Memory B cell (primary cell): ENCODE results near the gene MPZL2.

ENCODE experiments used
- ATAC-seq: fragments of 150-1000 bp; cut with Tn5 transposase; 2 replicates; pipeline ENCODE4 v1.10.0; 2021; ENCODE audit warnings: low read depth, mild to moderate bottlenecking, moderate library complexity
- DNase-seq, 2 donors: peaks; one replicate each; pipeline ENCODE4 v3.0.0; 2022; ENCODE audit warnings: low spot score in 2 of 2
- H3K27ac Mint-ChIP-seq: one replicate; pipeline ENCODE4 v1.8.0; 2022; ENCODE audit warnings: mild to moderate bottlenecking, moderate library complexity, mixed read lengths
- H3K27me3 Mint-ChIP-seq: one replicate; pipeline ENCODE4 v1.8.0; 2022; ENCODE audit warnings: mixed read lengths
- H3K36me3 Mint-ChIP-seq: one replicate; pipeline ENCODE4 v1.8.0; 2022; ENCODE audit warnings: mild to moderate bottlenecking, mixed read lengths
- H3K4me1 Mint-ChIP-seq: one replicate; pipeline ENCODE4 v1.8.0; 2022; ENCODE audit warnings: mixed read lengths
- H3K4me3 Mint-ChIP-seq: one replicate; pipeline ENCODE4 v1.8.0; 2022; ENCODE audit warnings: mild to moderate bottlenecking, moderate library complexity, mixed read lengths
- H3K9me3 Mint-ChIP-seq: one replicate; pipeline ENCODE4 v1.8.0; 2022; ENCODE audit warnings: mixed read lengths

MPZL2 gene

GRCh38 chr11:118229274-118229847, 34.7 kb downstream of the MPZL2 start:
- no peak overlapping the region for H3K4me3 Mint-ChIP-seq

GRCh38 chr11:118227865-118228785, 36.0 kb downstream of the MPZL2 start:
- Mint-ChIP-seq H3K27ac (peak overlapping the region; percentile 96), H3K36me3 (peaks cover 6% of the 10 kb centered on the region), H3K27me3 (no peaks in the 10 kb centered on the region), H3K4me3 (peak overlapping the region; percentile 37), H3K9me3 (no peaks in the 10 kb centered on the region), H3K4me1 (peaks cover 31% of the 10 kb centered on the region)
- peak in 1 of 2 donors; percentile 38 for DNase-seq
- ATAC-seq = peak; percentile 86

More at GRCh38 chr11:118229274-118229847, 34.7 kb downstream of the MPZL2 start:
- H3K4me1 Mint-ChIP-seq = peaks cover 31% of the 10 kb centered on the region
- peaks cover 11% of the 10 kb centered on the region for H3K36me3 Mint-ChIP-seq
- no peaks in the 10 kb centered on the region for H3K27me3 Mint-ChIP-seq
- no peaks in the 10 kb centered on the region for H3K9me3 Mint-ChIP-seq
- peak overlapping the region; percentile 51 for H3K27ac Mint-ChIP-seq
- ATAC-seq (no peak), DNase-seq (no peak)

- no peak for ATAC-seq
Observed at GRCh38 chr11:118226781-118227180, 37.3 kb downstream of the MPZL2 start.

GRCh38 chr11:118226296-118226695, 37.8 kb downstream of the MPZL2 start:
- Mint-ChIP-seq H3K36me3 (peaks cover 3% of the 10 kb centered on the region), H3K9me3 (no peaks in the 10 kb centered on the region), H3K27ac (no peak overlapping the region), H3K4me3 (no peak overlapping the region), H3K27me3 (no peaks in the 10 kb centered on the region), H3K4me1 (peaks cover 31% of the 10 kb centered on the region)
- no peak for DNase-seq
- no peak for ATAC-seq

More at GRCh38 chr11:118226781-118227180, 37.3 kb downstream of the MPZL2 start:
- Mint-ChIP-seq H3K27ac (peak overlapping the region; percentile 26), H3K36me3 (peaks cover 3% of the 10 kb centered on the region), H3K4me3 (no peak overlapping the region), H3K9me3 (no peaks in the 10 kb centered on the region), H3K27me3 (no peaks in the 10 kb centered on the region), H3K4me1 (peaks cover 31% of the 10 kb centered on the region)
- no peak for DNase-seq

- Mint-ChIP-seq H3K4me3 (no peak within 1 kb of the TSS), H3K36me3 (peaks cover 3% of the 10 kb centered on the region), H3K27me3 (peaks cover 3% of the 10 kb centered on the region), H3K9me3 (no peaks in the 10 kb centered on the region), H3K27ac (no peak within 1 kb of the TSS), H3K4me1 (peaks cover 29% of the 10 kb centered on the region)
- ATAC-seq = peak; percentile 50
- DNase-seq = no peak
Observed at GRCh38 chr11:118224511-118225188, 39.4 kb downstream of the MPZL2 start, which contains the start of gene JAML. JAML (minus strand) TSS chr11:118225011; CDS start chr11:118214866, 10,145 bp downstream.

- H3K27me3 Mint-ChIP-seq = peaks cover 8% of the 10 kb centered on the region
- H3K9me3 Mint-ChIP-seq = no peaks in the 10 kb centered on the region
- ATAC-seq (no peak), DNase-seq (no peak)
- H3K36me3 Mint-ChIP-seq = peaks cover 3% of the 10 kb centered on the region
- no peak overlapping the region for H3K27ac Mint-ChIP-seq
- H3K4me3 Mint-ChIP-seq = no peak overlapping the region
- peaks cover 24% of the 10 kb centered on the region for H3K4me1 Mint-ChIP-seq
Observed at GRCh38 chr11:118223992-118224391, 40.1 kb downstream of the MPZL2 start.

- Mint-ChIP-seq H3K9me3 (no peaks in the 10 kb centered on the region), H3K36me3 (peaks cover 3% of the 10 kb centered on the region), H3K27ac (no peak overlapping the region), H3K27me3 (peaks cover 11% of the 10 kb centered on the region), H3K4me1 (peaks cover 23% of the 10 kb centered on the region), H3K4me3 (no peak overlapping the region)
- DNase-seq (no peak), ATAC-seq (no peak)
Observed at GRCh38 chr11:118223570-118223969, 40.5 kb downstream of the MPZL2 start.

- Mint-ChIP-seq H3K4me3 (no peak overlapping the region), H3K27ac (no peak overlapping the region), H3K4me1 (peaks cover 11% of the 10 kb centered on the region), H3K9me3 (no peaks in the 10 kb centered on the region), H3K36me3 (no peaks in the 10 kb centered on the region), H3K27me3 (peaks cover 16% of the 10 kb centered on the region)
- no peak for DNase-seq
- ATAC-seq = no peak
Observed at GRCh38 chr11:118222437-118222836, 41.7 kb downstream of the MPZL2 start.

GRCh38 chr11:118221419-118221818, 42.7 kb downstream of the MPZL2 start:
- H3K9me3 Mint-ChIP-seq = no peaks in the 10 kb centered on the region
- H3K4me3 Mint-ChIP-seq = no peak overlapping the region
- DNase-seq (no peak), ATAC-seq (no peak)
- peaks cover 15% of the 10 kb centered on the region for H3K4me1 Mint-ChIP-seq
- H3K36me3 Mint-ChIP-seq = no peaks in the 10 kb centered on the region
- H3K27ac Mint-ChIP-seq = no peak overlapping the region
- H3K27me3 Mint-ChIP-seq = peaks cover 20% of the 10 kb centered on the region

- H3K36me3 Mint-ChIP-seq = no peaks in the 10 kb centered on the region
- ATAC-seq = no peak
- no peaks in the 10 kb centered on the region for H3K9me3 Mint-ChIP-seq
- peaks cover 20% of the 10 kb centered on the region for H3K27me3 Mint-ChIP-seq
- no peak overlapping the region for H3K4me3 Mint-ChIP-seq
- H3K4me1 Mint-ChIP-seq = peaks cover 16% of the 10 kb centered on the region
- no peak overlapping the region for H3K27ac Mint-ChIP-seq
- DNase-seq = no peak
Observed at GRCh38 chr11:118219732-118220131, 44.4 kb downstream of the MPZL2 start.

- Mint-ChIP-seq H3K36me3 (no peaks in the 10 kb centered on the region), H3K4me3 (no peak overlapping the region), H3K27me3 (peaks cover 20% of the 10 kb centered on the region), H3K27ac (no peak overlapping the region), H3K9me3 (no peaks in the 10 kb centered on the region), H3K4me1 (peaks cover 18% of the 10 kb centered on the region)
- ATAC-seq (no peak), DNase-seq (no peak)
Observed at GRCh38 chr11:118219244-118219643, 44.9 kb downstream of the MPZL2 start.

- peaks cover 27% of the 10 kb centered on the region for H3K4me1 Mint-ChIP-seq
- DNase-seq = no peak
- H3K4me3 Mint-ChIP-seq = no peak overlapping the region
- no peak overlapping the region for H3K27ac Mint-ChIP-seq
- H3K27me3 Mint-ChIP-seq = peaks cover 22% of the 10 kb centered on the region
- ATAC-seq = no peak
- no peaks in the 10 kb centered on the region for H3K9me3 Mint-ChIP-seq
- no peaks in the 10 kb centered on the region for H3K36me3 Mint-ChIP-seq
Observed at GRCh38 chr11:118217575-118217974, 46.5 kb downstream of the MPZL2 start.

GRCh38 chr11:118216621-118217481, 47.2 kb downstream of the MPZL2 start:
- Mint-ChIP-seq H3K36me3 (no peaks in the 10 kb centered on the region), H3K4me3 (peak overlapping the region; percentile 2), H3K9me3 (no peaks in the 10 kb centered on the region), H3K27me3 (peaks cover 25% of the 10 kb centered on the region), H3K27ac (no peak overlapping the region), H3K4me1 (peaks cover 31% of the 10 kb centered on the region)
- ATAC-seq = no peak
- DNase-seq = no peak
